Measurements from ENCODE around the gene IMP4.

DNA sequence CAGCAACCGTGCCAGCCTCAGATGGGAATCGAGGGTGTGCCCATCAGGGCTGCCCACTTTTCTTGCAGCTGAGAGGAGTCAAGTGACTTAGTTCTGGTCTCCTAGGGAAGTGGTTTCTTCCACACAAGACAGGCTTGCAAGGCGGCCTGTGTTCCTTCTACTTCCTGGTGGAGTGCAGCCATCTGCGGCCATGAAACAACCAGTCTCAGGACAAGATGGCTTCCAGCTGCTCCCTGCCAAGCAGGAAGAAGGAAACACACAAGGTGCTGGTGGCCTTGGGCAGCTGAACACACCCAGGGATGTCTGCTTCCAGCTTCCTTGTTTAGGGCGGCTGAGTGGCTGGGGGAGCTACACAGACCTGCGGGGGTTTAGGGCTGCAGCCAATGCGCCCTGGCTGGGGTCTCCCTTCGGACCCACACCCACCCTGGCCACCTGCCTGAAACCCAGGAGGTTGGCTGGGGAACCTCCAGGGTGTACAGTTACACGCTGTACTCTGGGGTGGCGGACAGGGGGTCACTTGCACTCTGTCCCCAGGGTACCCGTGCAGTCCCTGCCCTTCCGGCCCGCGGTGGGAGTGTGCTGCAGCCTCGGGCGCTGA, 47.9 kb downstream of the IMP4 start:
- no peak; the same call in 1 of the 2 replicates for TF ChIP-seq POLR2A (IDR thresholded peaks at IDR 0.05; ENCODE audit: low read depth, low read length)
- no peak for TF ChIP-seq TAF1 (IDR thresholded peaks at IDR 0.05; ENCODE audit: low read depth, low read length)
- no peak for TF ChIP-seq POLR2AphosphoS5 (IDR thresholded peaks at IDR 0.05; ENCODE audit: low read depth, low read length)
- no peak for TF ChIP-seq POU2F2 (IDR thresholded peaks at IDR 0.05; ENCODE audit: low read depth, low read length)
- TF ChIP-seq SPI1 (IDR thresholded peaks at IDR 0.05; ENCODE audit: low read depth, low read length) = 0 out of 2 replicates have a peak, but pooled peaks have one; percentile 15
- no peak for TF ChIP-seq PAX5 (IDR thresholded peaks at IDR 0.05; ENCODE audit: insufficient read depth, low read length, severe bottlenecking)
